BE2C (cell line): ENCODE measurements around the gene ARHGEF19.

Experiments used
- DNase-seq: peaks from one replicate; pipeline ENCODE4 v3.0.0-alpha.2; 2020
- H3K27me3 ChIP-seq: fragments of 250-450 bp; sonication (Bioruptor Pico); 2 replicates; pipeline ENCODE4 v1.5.1; 2020; ENCODE audit warnings: mild to moderate bottlenecking
- H3K36me3 ChIP-seq: fragments of 250-450 bp; sonication (Bioruptor Pico); 2 replicates; pipeline ENCODE4 v1.5.1; 2020; ENCODE audit warnings: mild to moderate bottlenecking
- H3K4me1 ChIP-seq: fragments of 250-450 bp; sonication (Bioruptor Pico); 2 replicates; pipeline ENCODE4 v1.5.1; 2020
- H3K4me3 ChIP-seq: 2 replicates; pipeline ENCODE4 v1.5.1; 2011; ENCODE audit warnings: low read depth, low read length
- H3K9me3 ChIP-seq: fragments of 250-450 bp; sonication (Bioruptor Pico); 2 replicates; pipeline ENCODE4 v1.5.1; 2020
- TF ChIP-seq, protein P1 (sequence below): IDR thresholded peaks from 2 replicates; pipeline ENCODE4 v1.5.1; 2012; ENCODE audit warnings: mild to moderate bottlenecking, low read depth, low read length

ARHGEF19 gene

DNA sequence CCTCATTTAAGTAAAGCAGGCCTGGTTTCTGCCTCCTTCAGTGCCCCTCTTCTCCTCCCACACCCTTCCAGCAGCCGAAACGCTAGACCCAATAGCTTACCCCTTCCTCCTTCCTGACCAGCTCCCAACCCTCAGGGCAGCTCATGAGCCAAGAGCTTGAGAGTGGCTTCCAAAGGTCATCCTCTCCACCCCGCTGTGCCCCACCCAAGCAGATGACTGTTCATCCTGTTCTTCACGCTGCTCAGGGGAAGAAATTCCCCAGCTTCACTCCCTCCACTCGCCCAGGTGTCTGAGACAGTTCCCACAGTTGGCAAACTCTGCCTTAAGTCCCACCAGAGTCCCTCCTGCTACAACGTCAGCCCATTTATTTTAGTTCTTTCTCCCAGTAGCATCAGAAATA is 23.4 kb downstream of the ARHGEF19 start:
- Histone ChIP-seq H3K36me3 (no peaks in the 10 kb centered on the region), H3K27me3 (no peaks in the 10 kb centered on the region), H3K4me3 (no peak overlapping the region), H3K9me3 (no peaks in the 10 kb centered on the region), H3K4me1 (no peaks in the 10 kb centered on the region)
- TF ChIP-seq, protein P1, sequence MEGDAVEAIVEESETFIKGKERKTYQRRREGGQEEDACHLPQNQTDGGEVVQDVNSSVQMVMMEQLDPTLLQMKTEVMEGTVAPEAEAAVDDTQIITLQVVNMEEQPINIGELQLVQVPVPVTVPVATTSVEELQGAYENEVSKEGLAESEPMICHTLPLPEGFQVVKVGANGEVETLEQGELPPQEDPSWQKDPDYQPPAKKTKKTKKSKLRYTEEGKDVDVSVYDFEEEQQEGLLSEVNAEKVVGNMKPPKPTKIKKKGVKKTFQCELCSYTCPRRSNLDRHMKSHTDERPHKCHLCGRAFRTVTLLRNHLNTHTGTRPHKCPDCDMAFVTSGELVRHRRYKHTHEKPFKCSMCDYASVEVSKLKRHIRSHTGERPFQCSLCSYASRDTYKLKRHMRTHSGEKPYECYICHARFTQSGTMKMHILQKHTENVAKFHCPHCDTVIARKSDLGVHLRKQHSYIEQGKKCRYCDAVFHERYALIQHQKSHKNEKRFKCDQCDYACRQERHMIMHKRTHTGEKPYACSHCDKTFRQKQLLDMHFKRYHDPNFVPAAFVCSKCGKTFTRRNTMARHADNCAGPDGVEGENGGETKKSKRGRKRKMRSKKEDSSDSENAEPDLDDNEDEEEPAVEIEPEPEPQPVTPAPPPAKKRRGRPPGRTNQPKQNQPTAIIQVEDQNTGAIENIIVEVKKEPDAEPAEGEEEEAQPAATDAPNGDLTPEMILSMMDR, result no peak
- DNase-seq, result no peak

DNA sequence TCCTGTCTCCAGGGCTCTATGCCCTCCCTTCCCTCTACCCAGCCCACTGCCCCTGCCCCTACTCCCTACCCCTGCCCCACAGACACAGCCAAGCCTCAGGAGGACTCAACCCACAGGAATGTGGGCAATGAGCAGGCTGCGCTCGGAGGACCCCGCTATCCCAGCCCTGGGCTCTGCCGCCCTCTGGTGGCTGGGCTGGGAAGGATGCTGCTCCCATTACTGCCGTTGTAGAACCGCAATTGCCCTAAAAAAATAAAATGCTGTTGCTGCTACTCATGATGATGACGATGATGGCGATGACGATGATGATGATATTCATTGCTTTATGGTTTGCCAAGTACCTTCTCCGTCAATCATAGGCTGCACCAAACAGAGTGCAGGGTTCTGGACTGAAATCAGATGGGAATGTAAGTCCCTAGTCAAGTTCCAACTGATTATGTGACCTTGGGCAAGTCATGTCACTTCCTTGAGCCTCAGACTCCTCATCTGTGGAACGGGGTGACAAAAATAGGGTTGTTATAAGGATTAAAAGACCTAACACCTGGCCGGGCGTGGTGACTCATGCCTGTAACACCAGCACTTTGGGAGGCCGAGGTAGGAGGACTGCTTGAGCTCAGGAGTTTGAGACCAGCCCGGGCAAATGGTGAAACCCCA is 24.6 kb downstream of the ARHGEF19 start:
- peak; percentile 65 for DNase-seq

DNA sequence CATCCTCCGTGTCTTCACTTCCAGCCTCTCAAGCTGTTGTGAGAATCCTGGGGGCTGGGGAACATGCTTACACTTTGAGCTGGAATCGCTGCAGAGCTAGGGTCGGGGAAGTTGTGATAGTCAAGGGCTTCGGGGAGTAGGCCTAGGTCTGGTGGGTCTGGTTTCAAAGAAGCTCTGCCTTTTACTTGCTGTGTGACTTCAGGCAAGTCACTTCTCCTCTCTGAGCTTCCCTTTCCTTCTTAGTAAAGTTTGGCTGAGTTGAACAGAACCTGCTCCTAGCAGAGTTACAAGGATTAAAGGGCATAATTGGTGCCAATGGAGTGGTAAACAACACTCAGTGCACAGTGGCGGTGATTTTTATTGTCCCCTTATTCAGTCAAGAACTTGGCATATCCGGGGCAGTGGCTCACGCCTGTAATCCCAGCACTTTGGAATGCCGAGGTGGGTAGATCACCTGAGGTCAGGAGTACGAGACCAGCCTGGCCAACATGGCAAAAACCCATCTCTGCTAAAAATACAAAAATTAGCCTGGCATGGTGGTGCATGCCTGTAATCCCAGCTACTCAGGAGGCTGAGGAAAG is 25.7 kb downstream of the ARHGEF19 start:
- TF ChIP-seq, protein P1, result no peak
- Histone ChIP-seq H3K9me3 (no peaks in the 10 kb centered on the region), H3K4me3 (no peak overlapping the region), H3K4me1 (no peaks in the 10 kb centered on the region), H3K36me3 (no peaks in the 10 kb centered on the region), H3K27me3 (no peaks in the 10 kb centered on the region)
- DNase-seq, result no peak

More for the DNA sequence above, 24.6 kb downstream of the ARHGEF19 start:
- no peaks in the 10 kb centered on the region for H3K9me3 ChIP-seq
- no peak overlapping the region for H3K4me3 ChIP-seq
- H3K4me1 ChIP-seq, result no peaks in the 10 kb centered on the region
- no peaks in the 10 kb centered on the region for H3K27me3 ChIP-seq
- TF ChIP-seq, protein P1, result peak; percentile 84
- H3K36me3 ChIP-seq, result no peaks in the 10 kb centered on the region

DNA sequence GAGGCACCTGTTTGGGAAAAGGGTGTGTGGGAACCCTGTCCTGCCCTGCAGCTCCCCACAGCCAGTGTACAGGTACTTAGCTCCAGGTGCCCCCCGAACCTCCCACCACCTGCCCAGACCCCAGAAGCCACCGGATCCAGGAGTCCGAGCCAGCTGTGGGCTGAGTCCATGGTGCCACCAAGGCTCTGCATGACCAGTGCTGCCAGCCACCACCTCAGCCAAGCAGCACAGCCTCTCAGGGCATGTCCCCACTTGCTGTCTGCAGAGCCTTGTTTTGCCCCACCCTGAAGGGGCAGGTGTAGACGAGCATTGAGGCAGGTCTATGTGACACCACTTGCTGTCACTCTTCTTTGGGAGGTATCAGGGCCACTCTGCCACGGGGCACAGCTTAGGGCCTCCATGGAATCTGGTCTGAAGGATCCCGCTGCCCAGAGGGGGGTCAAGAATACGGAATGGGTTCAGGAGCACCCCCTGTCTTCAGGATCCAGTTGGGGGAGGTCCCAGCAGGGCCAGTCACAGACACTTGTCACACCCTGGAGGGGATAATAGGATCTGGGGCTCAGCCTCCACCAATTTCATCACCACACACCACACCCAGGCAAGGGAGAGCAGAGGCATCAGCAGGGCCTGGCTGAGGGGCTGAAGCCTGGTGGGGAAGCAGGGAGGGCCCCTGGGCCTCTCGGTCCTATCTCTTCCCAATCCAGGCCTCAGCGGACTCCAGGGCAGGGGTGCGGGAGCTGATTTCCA is 27.7 kb downstream of the ARHGEF19 start:
- Histone ChIP-seq H3K4me3 (no peak overlapping the region), H3K36me3 (no peaks in the 10 kb centered on the region), H3K4me1 (no peaks in the 10 kb centered on the region), H3K27me3 (no peaks in the 10 kb centered on the region), H3K9me3 (no peaks in the 10 kb centered on the region)
- DNase-seq, result no peak
- TF ChIP-seq, protein P1, result no peak

DNA sequence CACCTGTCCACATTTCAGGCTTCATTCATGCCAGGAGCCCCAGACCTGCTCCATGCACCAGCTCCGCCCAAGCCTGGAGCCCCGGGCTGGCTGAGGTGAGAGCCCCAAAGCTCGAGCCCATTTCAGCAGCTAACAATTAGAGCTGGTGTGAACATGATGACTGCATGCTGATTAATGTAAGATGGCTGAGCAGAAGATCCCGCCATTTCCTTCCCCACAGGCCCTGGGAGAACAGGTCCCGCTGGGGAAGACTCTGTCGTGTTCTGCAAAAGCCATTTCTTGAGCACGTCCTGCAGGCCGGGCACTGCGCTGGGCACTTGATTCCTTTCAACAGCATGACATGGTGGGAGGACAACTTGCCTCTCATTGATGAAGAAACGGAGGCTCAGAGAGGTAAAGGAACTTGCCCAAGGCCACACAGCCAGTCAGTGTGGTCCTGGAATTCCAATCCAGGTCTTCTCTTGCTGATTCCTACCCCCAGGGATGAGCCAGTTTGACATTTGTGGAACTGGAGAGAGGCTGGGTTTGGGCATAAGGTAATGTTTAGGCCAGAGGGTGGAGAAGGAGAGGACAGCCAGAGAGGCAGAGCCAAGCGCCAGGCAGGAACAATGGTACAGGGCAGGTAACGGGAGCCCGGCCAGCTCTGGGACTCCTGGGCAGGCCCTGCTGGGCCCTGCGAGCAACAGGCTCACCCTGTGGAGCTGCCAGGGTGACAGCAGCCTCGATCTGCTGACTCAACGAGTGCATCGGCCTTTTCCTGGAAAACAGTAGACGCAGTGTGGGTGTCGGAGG is 28.5 kb downstream of the ARHGEF19 start:
- DNase-seq, result no peak
- H3K9me3 ChIP-seq, result no peaks in the 10 kb centered on the region
- H3K27me3 ChIP-seq, result no peaks in the 10 kb centered on the region
- no peaks in the 10 kb centered on the region for H3K4me1 ChIP-seq
- no peaks in the 10 kb centered on the region for H3K36me3 ChIP-seq
- no peak overlapping the region for H3K4me3 ChIP-seq
- TF ChIP-seq, protein P1, result no peak
